HG02870 (cell line): ENCODE measurements around the gene PTOV1.

Experiments used
- ATAC-seq: cut with Tn5 transposase; IDR thresholded peaks from one replicate; pipeline ENCODE4 v1.9.1; 2021; ENCODE audit warnings: mild to moderate bottlenecking, moderate library complexity; ENCODE audit not compliant: unreplicated experiment

The PTOV1 gene

DNA sequence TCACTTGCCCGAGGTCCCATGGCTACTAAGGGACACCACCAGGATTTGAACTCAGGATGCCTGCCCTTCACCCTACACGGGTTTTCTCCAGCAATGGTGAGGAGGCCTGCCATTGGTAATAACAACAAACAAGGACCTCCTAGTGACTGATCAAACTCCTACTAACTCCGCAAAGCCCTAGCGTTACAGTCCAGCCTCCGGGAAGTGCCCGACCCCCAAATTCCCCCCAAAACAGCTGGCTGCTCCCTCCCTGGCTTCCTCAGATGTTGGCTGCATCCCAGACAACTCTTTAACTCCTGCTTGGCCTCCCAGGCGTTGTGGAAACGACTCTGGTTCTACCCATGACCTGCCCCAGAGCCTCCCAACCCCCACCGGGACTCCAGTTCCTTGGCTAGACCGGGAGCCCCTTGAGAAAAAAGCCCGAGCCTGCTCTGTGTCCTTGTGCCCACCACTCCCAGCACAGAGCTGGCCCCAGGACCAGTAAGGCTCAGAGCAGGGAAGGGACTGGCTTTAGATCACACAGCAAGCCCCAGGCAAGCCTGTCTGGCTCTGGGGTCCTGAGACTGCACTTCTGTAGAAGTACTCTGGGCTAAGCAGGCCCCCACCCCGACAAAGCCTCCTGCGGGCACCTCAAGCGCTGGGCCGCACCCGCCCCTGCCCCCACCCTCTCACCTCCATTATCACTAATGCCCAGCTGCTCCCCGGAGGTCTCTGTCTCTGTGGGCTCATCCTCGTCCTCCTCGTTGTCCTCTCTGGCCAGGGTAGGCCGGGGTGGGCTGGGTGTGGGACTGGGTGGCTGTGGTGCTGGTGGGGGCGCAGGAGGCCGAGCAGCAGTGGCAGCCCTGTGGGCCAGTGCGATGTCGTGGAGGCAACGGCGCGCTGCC lies 21.5 kb downstream of the PTOV1 start:
- ATAC-seq = no peak

DNA sequence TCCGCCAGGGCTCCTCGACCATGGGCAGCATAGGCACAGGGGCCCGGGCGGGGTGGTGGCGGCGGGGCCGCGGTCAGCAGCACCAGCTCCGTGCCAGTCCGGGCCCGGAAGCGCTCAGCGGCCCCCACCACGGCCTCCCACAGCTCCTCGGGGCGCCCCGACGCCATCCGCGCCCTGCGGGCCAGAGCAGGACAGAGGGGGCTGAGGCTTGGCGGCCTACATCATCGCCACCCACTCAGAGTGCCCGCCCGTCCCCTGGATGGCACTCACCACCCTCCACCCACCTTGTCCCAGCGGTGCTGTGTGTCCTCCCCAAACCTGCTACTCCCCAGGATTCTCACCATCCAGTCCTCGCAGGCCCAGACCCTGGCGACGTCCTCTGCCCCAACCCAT lies 22.2 kb downstream of the PTOV1 start:
- ATAC-seq = no peak

DNA sequence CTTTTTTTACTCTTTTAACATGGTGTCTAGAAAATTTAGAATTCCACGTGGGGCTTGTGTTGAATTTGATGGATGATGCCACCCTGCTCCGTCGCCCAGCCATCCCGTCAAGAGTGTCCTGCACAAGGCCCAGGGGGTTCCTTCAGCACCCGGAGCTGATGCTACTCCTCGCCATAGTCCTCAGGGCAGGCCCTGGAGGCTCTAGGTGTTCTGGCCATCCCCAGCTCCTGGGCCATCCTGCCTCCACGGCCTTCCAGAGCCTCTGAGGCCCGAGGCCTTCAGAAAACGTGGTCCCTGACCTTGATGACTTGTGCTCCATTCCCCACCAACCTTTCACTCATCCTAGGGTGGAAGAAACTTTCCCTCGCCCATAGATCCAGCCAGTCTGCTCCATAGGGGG lies 22.9 kb downstream of the PTOV1 start:
- no peak for ATAC-seq

DNA sequence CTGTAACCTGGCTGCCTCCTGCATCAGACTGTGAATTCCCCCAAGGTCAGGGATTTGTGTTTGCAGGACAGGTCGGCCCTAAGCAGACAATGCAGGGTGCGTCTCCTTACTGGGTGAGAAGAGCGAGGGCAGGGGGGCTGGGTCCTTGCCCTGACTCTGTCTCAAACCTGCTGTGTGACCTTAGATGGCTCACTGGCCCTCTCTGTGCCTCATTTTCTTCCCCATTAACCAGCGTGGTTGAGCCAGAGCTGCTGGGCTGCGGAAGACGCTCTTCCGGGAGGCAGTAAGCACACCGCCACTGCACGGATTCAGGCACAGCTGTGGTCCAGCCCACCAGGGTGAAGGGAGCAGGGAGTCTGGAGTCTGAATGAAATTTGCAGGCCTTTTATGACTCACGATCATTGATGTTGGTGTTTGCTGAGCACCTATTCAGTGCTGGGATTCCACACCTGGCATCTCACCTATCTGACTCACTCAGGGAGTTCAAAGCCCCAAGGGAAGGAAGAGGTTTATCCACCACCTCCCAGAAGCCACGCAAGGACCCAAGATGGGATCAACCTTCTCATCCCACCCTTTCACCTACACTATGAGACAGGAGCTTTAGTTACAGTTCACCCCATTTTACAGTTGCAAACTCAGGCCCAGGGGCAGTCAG lies 23.7 kb downstream of the PTOV1 start:
- ATAC-seq = no peak

DNA sequence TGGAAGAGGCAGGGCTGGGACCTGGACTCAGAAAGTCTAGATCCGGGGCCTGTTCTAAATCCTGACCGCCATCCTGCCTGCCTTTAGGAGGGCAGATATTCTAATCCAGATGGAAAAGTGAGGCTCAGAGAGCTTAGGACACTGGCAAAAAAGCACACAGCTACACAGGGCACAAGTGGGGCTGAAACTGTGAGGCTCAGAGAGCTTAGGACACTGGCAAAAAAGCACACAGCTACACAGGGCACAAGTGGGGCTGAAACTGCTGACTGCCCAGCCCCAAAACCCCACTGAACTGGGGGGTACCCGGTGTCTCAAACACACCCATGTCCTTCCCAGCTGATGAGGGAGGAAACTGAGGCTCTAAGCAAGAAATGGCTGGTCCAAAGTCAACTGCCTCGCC lies 24.2 kb downstream of the PTOV1 start:
- ATAC-seq = no peak

DNA sequence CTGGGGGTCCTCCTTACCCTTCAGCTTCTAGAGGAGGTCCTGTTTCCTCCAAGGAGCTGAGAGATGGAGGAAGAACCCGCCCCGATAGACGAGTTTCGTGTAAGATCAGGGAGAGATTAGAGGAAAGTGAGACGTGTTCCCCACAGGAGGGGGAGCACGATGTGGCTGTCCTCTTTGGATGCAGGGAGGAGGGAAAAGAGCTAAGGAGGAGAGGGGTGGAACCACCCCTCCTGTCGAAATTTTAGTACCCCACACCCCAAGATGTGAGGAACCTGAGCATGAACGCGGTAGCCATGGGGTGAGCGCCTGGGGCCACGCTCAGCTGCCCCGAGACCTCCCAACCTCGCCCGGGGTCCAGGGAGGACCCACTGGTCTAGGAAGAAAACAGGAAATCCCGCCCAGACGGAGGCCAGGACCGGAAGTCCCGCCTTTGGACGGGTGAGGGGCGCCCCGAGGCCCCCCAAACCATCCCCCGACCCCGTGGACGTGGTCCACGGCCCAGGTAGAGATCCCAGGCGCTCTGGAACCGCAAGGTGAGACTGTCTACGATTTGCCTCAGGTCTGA lies 25.0 kb downstream of the PTOV1 start:
- ATAC-seq = no peak

DNA sequence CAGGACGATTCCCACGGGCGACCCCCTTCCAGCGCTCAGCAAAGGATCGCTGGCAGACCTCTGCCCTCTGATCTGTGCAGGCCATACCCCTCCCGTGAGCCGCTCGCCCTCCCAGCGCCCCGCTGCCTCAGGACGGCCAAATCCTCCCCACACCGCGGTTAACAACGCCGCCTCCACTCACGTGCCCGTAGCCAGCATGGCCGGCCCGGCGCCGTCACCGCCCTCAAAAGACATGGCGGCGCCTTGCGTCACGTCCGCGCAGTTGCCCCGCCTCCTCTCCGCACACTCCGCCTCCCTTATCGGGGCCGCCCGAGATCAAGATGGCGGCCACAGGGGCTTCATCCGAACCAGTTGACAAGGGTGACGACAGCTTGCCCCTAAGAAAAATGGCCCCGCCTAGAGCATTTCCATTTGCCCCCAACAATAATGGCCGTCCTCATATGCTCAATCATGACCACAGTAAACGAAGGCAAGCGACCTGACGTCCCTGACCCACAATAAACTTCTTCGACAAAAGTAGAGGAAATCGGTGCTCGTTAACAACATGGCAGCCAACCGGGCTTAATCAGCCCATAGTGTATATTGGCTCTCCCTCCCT lies 25.6 kb downstream of the PTOV1 start:
- peak; percentile 39 for ATAC-seq

DNA sequence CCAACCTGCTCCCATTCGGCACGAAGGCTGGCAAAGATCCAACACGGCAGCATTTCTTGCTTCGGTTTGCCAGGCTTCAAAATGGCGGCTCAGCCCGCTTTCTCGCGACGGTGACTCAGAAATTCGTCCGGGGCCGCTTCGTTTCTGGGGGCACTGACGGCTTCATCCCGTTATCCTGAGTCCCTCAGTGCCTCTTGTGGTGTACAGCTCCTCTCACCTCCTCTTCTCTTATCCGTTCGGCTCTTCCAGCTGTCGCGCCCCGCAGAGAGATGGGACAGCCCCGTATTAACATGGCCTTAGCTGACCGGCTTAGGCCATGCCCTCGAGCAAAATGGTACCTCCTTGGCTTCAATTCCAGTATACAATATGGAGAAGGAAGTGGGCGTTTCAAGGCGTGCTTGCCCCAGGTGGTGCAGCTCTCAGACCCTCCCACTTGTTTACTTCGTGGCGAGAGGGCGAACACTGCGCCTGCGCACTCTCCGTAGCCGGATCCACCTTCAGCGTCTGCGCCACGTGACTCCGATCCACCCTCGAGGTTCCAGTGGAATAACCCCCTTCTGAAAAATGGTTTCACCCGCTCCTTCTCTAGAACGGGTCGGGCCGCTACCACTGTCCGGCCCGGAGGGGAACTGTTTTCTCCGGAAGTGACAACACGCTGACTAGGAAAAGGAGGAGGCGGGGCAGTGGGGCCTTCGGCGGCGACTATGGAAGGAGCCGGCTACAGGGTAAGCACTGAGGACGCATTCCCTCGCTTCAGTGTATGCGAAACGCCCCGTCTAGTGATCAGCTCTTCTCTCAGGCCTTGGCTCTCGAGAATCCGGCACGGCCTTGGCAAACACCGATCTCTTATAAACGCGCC lies 26.3 kb downstream of the PTOV1 start, which contains the start of the genes AKT1S1 and TBC1D17:
Gene AKT1S1 (minus strand): TSS at position 336 of the 859 bp plus-strand sequence. CDS start 4,060 bp downstream, outside the sequence.
Gene TBC1D17 (plus strand): TSS at position 683 of the 859 bp plus-strand sequence. CDS start 22 bp downstream, at position 705.
- ATAC-seq = peak; percentile 65

DNA sequence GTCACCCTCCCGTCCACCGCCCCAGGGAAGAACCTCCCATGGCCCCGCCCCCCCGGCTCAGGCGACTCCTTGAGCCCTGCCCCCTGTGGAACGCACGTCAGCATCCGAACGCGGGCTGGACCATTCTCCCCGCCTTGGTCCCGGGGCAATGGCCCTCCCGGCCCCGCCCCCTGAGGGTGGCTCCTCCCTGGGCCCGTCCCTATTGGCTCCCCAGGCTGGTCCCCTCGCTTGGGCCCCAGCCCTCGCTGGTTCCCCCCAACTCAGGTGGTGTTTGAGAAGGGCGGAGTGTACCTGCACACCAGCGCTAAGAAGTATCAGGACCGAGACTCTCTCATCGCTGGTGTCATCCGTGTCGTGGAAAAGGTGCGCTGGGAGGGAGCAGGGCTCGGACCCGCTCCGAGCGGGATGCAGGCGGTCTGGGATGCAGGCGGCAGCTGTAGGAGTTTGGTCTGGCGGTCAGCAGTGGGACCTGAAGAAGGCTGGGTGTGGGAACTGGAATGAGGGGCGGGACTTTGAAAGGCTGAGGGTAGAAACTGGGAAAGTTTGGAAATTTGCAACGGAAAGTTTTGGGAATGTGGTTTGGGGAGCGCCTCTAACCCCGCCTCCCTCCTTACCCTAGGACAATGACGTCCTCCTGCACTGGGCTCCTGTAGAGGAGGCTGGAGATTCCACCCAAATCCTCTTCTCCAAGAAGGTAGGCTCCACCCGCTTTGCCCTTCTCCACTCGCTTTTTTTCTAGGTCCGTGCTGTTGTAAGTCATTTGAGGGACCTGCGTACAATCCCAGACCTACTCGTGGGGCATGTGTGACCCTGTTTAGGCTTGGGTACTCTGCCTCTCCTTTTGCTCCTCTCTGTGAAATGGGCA lies 27.2 kb downstream of the PTOV1 start:
- peak; percentile 34 for ATAC-seq

DNA sequence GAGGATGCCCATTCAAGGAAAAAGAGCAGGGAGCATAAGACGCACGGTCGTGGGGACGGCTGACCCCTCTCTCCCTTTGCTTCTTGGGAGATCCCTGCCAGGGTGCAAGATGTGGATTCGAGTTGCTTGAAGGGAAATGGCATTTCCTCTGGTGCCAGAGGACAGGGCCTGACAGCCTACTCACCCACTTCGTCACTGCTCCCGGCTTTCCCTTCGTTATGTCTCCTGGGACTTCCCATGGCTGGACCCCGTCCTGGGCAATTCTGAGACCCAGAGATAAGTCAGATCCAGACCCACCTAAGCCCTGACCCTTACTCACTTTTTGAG lies 27.7 kb downstream of the PTOV1 start:
- ATAC-seq = no peak

DNA sequence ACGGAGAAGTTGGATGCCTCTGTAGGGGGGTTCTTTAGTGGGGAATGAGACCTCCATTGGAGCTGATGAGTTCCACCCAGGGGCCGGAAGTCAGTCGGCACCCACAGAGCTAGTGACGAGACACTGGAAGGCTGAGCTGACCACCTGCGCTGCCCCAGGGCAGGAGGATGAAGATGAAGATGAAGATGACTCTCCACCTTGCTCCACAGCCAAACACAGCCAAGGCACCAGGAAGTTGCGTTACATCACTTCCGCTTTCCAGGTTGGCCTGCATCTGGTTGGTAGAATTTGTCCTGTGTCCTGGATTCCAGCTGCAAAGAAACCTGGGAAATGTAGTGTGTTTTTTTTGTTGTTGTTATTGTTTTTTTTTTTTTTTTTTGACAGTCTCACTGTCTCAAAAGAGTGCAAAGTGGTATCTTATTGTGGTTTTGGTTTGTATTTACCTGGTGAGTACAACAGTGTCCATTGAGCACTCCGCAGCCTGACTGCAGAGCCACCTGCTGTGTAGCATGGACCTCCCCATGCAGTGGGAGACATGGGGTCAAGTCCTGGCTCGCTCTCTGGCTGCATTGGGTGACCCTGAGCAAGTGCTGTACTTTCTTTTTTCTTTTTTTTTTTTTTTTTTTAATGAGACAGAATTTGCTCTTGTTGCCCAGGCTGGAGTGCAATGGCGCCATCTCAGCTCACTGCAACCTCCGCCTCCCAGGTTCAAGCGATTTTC lies 28.4 kb downstream of the PTOV1 start:
- ATAC-seq = no peak

DNA sequence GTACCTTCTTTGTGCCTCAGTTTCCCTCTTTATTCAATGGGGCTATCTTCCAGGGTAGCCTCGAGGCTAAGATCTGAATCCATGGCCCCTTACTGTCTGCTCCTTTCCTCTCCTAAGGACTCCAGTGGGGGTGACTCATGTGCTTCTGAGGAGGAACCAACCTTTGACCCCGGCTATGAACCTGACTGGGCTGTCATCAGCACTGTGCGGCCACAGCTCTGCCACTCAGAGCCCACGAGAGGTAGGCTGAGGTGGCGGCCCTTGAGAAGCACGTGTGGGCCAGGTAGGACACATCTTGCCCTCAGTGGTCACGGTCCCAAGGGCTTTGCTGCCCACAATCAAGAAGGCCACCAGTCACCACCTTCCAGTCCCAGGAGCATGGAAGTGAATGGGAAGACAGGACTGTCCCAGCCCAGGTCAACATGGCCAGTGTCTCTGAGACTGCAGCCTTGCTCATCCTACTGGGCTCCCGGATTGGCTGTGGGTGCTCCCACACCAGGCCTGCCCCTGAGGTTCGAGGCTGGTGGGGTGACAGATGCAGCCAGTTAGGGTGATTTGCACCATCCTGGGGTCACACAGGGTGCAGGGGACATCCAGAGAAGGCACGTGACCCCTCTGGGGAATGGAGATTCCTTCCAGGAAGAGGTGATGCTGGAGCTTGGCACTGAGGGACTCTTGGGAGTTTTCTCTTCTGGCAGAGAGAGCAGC lies 29.4 kb downstream of the PTOV1 start:
- no peak for ATAC-seq

DNA sequence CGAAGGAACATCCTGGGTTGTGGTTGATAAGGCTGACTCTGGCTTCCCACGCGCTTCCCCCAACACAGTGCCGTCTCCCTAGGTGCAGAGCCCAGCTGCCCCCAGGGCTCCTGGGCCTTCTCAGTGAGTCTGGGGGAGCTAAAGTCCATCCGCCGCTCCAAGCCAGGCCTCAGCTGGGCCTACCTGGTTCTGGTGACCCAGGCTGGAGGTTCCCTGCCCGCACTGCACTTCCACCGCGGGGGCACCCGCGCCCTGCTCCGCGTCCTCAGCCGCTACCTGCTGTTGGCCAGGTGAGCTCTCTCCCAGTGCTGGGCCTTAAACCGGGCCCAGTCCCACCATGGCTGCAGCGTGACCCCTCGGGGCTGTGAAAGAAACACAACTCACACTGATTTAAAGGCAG lies 30.2 kb downstream of the PTOV1 start:
- ATAC-seq = no peak

DNA sequence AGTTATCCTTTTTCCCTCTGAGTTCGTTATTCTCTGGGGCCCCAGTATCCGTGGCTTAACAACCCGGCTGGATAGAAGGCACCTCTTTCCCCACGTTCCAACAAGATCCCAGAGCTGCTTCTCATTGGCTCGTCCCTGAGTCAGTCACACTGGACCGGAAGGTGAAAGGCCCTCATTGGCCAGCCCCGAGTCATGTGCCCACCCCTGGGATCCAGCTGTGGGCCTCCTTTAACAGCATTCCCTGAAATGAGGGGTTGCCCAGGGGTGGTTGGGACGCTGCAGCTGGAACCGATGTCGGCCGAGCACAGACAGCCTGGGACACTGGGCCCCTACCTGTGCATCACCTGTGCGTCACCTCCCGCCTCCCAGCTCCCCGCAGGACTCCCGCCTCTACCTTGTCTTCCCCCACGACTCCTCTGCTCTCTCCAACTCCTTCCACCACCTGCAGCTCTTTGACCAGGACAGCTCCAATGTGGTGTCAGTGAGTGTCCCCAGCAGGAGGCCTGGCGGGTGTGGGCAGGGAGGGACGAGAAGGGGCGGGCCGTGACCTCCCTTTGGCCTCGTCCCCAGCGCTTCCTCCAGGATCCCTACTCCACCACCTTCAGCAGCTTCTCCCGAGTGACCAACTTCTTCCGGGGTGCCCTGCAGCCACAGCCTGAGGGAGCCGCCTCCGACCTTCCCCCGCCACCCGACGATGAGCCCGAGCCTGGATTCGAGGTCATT lies 30.9 kb downstream of the PTOV1 start:
- ATAC-seq = no peak

DNA sequence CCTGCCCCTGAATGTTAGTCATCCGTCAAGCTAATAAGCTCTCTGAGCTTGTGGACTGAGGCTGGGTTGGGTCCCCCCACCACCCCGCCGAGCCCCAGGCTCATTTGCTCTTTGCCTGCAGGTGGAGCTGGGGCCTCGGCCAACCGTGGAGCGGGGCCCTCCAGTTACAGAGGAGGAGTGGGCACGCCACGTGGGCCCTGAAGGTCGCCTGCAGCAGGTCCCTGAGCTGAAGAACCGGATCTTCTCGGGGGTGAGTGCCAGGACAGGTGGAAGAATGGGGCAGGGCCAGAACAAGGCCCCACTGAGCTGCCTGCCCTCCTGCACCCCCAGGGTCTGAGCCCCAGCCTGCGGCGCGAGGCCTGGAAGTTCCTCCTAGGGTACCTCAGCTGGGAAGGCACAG lies 31.7 kb downstream of the PTOV1 start:
- no peak for ATAC-seq

DNA sequence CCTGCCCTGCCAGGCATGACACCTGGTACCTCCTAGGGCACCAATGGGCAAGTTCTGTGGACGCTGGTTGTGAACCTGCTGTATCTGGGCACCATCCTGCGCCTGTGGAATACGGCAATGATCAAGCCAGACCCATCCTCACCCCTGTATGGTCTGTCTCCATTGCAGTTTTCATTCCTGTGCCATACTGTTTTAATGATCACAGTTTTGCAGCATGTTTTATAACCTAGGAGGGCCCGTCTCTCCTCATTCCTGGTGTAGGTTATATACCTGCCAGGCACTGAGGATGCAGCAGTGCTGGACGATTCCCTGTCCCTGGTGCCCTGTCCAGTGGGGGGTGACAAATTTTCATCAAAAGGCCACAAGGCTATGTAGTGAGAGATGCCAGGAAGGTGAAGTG lies 32.1 kb downstream of the PTOV1 start:
- no peak for ATAC-seq

DNA sequence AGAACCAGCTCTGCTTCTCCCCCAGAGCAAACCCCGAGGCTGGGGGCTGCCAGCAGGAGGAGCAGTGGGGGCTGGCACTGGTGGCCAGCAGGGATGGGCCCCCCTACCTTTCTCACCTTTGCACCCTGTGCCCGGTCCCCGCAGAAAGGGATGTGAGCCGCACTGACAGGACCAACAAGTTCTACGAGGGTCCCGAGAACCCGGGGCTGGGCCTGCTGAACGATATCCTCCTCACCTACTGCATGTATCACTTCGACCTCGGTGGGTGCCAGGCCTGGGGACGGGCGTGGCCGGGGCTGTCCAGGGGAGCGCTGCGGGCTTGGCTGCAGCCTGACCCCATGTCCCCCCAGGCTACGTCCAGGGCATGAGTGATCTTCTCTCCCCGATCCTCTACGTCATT lies 33.1 kb downstream of the PTOV1 start:
- no peak for ATAC-seq

DNA sequence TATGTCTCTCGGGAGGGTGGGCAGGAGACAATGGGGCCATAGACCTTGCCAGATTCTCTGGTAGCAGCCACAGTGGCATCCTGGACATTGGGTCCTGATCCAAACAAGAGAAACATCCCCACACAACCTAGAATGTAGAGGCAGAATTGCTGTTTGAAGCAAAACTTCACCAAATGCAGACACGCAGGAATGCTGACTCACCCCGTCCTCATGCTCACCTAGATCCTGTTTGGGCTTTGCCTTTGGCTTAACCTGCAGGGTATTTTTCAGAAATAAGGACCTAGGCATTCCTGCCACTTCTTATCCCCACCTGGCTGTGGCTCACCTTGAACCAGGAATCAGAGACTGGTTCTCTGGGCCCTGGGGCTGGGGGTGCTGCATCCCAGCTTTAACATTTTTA lies 33.8 kb downstream of the PTOV1 start:
- ATAC-seq = no peak
